HepG2 (cell line): Measurements from ENCODE around the gene SAMD14. TPM values are rescaled to one million over a fixed set of nuclear protein-coding genes. Genes with fewer than 3 reads are reported as not detected.

ENCODE experiments used
- AGO1 ChIP-seq: fragments of 200-400 bp; formaldehyde crosslinking; IDR thresholded peaks from 2 replicates; pipeline ENCODE4 v1.6.1; 2017; ENCODE audit warnings: mild to moderate bottlenecking, low read depth, low read length, moderate library complexity; ENCODE audit not compliant: poor library complexity, severe bottlenecking
- EZH2 ChIP-seq: conservative IDR thresholded peaks from 2 replicates; pipeline ENCODE4 v1.6.1; 2012; ENCODE audit warnings: mild to moderate bottlenecking, low read depth, low read length, moderate library complexity
- FOXA3 ChIP-seq: IDR thresholded peaks from 2 replicates; pipeline ENCODE4 v1.6.1; 2016; ENCODE audit warnings: missing genetic modification reagents, missing compliant biosample characterization
- JDP2 ChIP-seq: sonication (generic); formaldehyde crosslinking; IDR thresholded peaks from 2 replicates; pipeline ENCODE4 v1.8.1; 2022; ENCODE audit warnings: missing genetic modification reagents, borderline replicate concordance
- MZF1 ChIP-seq: sonication (generic); formaldehyde crosslinking; IDR thresholded peaks from 2 replicates; pipeline ENCODE4 v1.8.1; 2023; ENCODE audit warnings: mild to moderate bottlenecking, missing genetic modification reagents, borderline replicate concordance
- NKX3-1 ChIP-seq: sonication (generic); formaldehyde crosslinking; IDR thresholded peaks from 2 replicates; pipeline ENCODE4 v1.5.0; 2020; ENCODE audit warnings: missing genetic modification reagents
- NRL ChIP-seq: sonication (generic); formaldehyde crosslinking; IDR thresholded peaks from 2 replicates; pipeline ENCODE4 v1.5.0; 2020; ENCODE audit warnings: missing genetic modification reagents, mild to moderate bottlenecking, moderate library complexity, borderline replicate concordance
- SMARCC2 ChIP-seq: fragments of 450-650 bp; IDR thresholded peaks from 2 replicates; pipeline ENCODE4 v1.6.1; 2017; ENCODE audit warnings: antibody characterized with exemption, mild to moderate bottlenecking
- TARDBP ChIP-seq: sonication (generic); formaldehyde crosslinking; IDR thresholded peaks from 2 replicates; pipeline ENCODE4 v1.8.0; 2022; ENCODE audit warnings: mild to moderate bottlenecking, missing genetic modification reagents
- ZFP1 ChIP-seq: IDR thresholded peaks from 2 replicates; pipeline ENCODE4 v1.6.1; 2016
- ZFP36 ChIP-seq: fragments of 150-350 bp; IDR thresholded peaks from 2 replicates; pipeline ENCODE4 v1.6.1; 2018; ENCODE audit warnings: borderline replicate concordance, low read length, low read depth; ENCODE audit not compliant: partially characterized antibody
- ZNF484 ChIP-seq: sonication (generic); formaldehyde crosslinking; IDR thresholded peaks from 2 replicates; pipeline ENCODE4 v1.5.1; 2020; ENCODE audit warnings: mild to moderate bottlenecking, low read depth, missing genetic modification reagents, borderline replicate concordance
- ZSCAN31 ChIP-seq: sonication (generic); formaldehyde crosslinking; IDR thresholded peaks from 2 replicates; pipeline ENCODE4 v1.5.0; 2020; ENCODE audit warnings: low read depth, mild to moderate bottlenecking, missing genetic modification reagents
- polyA plus RNA-seq, 8 experiments: library from polyadenylated mRNA; depleted of rRNA in 3 of 8; stranded (reverse) in 7 of 8; unstranded in 1 of 8; fragments of >200 nt; fragmentation: Illumina TruSeq in 4 of 8; extraction: Trizol in 4 of 8; gene quantifications; 2 replicates each; pipeline versions ENCODE4 v1.2.1 to v1.2.3, GENCODE V29; 2011 to 2016; ENCODE audit warnings: low read depth in 4 of 8, missing spikeins in 1 of 8, mixed read lengths in 1 of 8; ENCODE audit not compliant: insufficient read depth in 1 of 8
- total RNA-seq, 5 experiments: library from RNA; depleted of rRNA; stranded (reverse); fragments of >200 nt; fragmentation: Illumina TruSeq; extraction: Trizol; gene quantifications; 2 replicates each; pipeline ENCODE4 v1.2.3, GENCODE V29; 2016; ENCODE audit warnings: low read depth in 1 of 5
- TF ChIP-seq, protein P1 (sequence below): sonication (generic); formaldehyde crosslinking; IDR thresholded peaks from 2 replicates; pipeline ENCODE4 v1.9.0; 2022; ENCODE audit warnings: low read depth, missing genetic modification reagents
- TF ChIP-seq, protein P2 (sequence below): sonication (generic); formaldehyde crosslinking; IDR thresholded peaks from 2 replicates; pipeline ENCODE4 v1.9.0; 2021; ENCODE audit warnings: missing genetic modification reagents, borderline replicate concordance
- TF ChIP-seq, protein P3 (sequence below): sonication (generic); formaldehyde crosslinking; conservative IDR thresholded peaks from 2 replicates; pipeline ENCODE4 v1.5.0; 2020; ENCODE audit warnings: missing genetic modification reagents
- TF ChIP-seq, protein P4 (sequence below): sonication (generic); formaldehyde crosslinking; IDR thresholded peaks from 2 replicates; pipeline ENCODE4 v1.4.0; 2020; ENCODE audit warnings: missing genetic modification reagents, low read depth, mild to moderate bottlenecking, borderline replicate concordance
- TF ChIP-seq, protein P5 (sequence below): sonication (generic); formaldehyde crosslinking; IDR thresholded peaks from 2 replicates; pipeline ENCODE4 v1.5.0; 2020; ENCODE audit warnings: mild to moderate bottlenecking, missing genetic modification reagents

SAMD14 gene
- total and polyA plus RNA-seq, 2 of the 13 experiments (the other 11 are each of a cell fraction or from before 2014, with no cell fraction given): 0.07 to 0.22 TPM

DNA sequence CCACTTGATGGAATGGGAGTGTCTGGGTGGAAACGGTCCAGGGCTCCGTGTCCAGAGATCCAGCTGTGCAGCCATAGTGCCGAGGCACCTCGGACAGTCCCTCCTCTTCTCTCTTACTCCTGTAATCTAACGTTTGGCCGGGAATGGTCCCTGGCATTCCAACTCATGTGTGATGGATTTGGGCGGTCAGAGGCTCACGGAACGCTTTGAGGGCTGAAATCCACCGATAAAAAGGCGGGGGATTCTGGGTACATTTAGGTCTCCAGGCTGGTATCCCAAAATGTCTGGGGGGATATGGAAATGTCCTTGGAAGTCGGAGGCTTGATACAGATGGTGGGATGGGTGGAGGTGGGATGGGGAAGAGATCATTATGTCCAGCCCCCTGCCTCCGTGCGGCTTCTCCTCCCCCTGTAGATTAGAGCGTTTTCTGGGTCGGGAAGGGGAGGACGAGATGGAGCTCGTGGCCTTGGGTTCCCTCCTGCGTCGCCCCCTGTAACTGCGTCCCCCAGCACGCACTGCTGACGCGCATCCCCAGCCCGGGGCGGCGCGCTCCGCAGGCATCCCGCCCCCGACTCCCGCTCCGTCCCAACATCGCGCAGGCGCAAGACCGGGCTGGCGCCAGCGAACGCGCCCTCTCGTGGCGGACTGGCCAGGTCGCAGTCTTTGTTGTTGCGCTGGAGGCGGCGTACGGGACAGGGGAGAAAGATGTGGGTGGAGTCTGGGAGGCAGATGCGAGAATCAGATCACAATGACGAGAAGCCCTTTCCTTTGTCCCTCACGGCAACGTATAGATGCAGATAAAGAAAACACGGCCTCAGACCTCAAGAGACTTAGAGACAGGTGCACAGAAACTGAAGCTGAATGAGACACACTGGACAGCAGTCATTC lies 31.3 kb upstream of the SAMD14 start (continued):
- TF ChIP-seq, protein P1, sequence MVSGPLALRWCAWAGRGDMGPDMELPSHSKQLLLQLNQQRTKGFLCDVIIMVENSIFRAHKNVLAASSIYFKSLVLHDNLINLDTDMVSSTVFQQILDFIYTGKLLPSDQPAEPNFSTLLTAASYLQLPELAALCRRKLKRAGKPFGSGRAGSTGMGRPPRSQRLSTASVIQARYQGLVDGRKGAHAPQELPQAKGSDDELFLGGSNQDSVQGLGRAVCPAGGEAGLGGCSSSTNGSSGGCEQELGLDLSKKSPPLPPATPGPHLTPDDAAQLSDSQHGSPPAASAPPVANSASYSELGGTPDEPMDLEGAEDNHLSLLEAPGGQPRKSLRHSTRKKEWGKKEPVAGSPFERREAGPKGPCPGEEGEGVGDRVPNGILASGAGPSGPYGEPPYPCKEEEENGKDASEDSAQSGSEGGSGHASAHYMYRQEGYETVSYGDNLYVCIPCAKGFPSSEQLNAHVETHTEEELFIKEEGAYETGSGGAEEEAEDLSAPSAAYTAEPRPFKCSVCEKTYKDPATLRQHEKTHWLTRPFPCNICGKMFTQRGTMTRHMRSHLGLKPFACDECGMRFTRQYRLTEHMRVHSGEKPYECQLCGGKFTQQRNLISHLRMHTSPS (CRISPR knock-in tag): 0 out of 2 replicates have a peak, but pooled peaks have one; percentile 30
- TF ChIP-seq, protein P2, sequence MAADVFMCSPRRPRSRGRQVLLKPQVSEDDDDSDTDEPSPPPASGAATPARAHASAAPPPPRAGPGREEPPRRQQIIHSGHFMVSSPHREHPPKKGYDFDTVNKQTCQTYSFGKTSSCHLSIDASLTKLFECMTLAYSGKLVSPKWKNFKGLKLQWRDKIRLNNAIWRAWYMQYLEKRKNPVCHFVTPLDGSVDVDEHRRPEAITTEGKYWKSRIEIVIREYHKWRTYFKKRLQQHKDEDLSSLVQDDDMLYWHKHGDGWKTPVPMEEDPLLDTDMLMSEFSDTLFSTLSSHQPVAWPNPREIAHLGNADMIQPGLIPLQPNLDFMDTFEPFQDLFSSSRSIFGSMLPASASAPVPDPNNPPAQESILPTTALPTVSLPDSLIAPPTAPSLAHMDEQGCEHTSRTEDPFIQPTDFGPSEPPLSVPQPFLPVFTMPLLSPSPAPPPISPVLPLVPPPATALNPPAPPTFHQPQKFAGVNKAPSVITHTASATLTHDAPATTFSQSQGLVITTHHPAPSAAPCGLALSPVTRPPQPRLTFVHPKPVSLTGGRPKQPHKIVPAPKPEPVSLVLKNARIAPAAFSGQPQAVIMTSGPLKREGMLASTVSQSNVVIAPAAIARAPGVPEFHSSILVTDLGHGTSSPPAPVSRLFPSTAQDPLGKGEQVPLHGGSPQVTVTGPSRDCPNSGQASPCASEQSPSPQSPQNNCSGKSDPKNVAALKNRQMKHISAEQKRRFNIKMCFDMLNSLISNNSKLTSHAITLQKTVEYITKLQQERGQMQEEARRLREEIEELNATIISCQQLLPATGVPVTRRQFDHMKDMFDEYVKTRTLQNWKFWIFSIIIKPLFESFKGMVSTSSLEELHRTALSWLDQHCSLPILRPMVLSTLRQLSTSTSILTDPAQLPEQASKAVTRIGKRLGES (CRISPR knock-in tag): no peak
- TF ChIP-seq FOXA3 (CRISPR knock-in tag): peak; percentile 53; the same call in 1 of the 2 replicates
- no peak for TF ChIP-seq EZH2
- TF ChIP-seq, protein P3, sequence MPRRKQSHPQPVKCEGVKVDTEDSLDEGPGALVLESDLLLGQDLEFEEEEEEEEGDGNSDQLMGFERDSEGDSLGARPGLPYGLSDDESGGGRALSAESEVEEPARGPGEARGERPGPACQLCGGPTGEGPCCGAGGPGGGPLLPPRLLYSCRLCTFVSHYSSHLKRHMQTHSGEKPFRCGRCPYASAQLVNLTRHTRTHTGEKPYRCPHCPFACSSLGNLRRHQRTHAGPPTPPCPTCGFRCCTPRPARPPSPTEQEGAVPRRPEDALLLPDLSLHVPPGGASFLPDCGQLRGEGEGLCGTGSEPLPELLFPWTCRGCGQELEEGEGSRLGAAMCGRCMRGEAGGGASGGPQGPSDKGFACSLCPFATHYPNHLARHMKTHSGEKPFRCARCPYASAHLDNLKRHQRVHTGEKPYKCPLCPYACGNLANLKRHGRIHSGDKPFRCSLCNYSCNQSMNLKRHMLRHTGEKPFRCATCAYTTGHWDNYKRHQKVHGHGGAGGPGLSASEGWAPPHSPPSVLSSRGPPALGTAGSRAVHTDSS: no peak
- no peak for TF ChIP-seq NKX3-1 (CRISPR knock-in tag)
- TF ChIP-seq, protein P4, sequence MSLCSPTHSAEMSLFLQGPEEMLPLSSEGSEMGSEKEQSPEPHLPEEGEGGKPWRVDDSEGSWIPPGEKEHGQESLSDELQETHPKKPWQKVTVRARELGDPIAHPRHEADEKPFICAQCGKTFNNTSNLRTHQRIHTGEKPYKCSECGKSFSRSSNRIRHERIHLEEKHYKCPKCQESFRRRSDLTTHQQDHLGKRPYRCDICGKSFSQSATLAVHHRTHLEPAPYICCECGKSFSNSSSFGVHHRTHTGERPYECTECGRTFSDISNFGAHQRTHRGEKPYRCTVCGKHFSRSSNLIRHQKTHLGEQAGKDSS: peak; percentile 88; the same call in 1 of the 2 replicates
- TF ChIP-seq SMARCC2: no peak
- no peak for TF ChIP-seq TARDBP (CRISPR knock-in tag)
- TF ChIP-seq ZNF484 (CRISPR knock-in tag): no peak
- peak; percentile 66 for TF ChIP-seq AGO1
- TF ChIP-seq JDP2 (CRISPR knock-in tag): no peak
- no peak for TF ChIP-seq MZF1 (CRISPR knock-in tag)
- peak; percentile 35; the same call in 1 of the 2 replicates for TF ChIP-seq ZSCAN31 (CRISPR knock-in tag)
- TF ChIP-seq, protein P5, sequence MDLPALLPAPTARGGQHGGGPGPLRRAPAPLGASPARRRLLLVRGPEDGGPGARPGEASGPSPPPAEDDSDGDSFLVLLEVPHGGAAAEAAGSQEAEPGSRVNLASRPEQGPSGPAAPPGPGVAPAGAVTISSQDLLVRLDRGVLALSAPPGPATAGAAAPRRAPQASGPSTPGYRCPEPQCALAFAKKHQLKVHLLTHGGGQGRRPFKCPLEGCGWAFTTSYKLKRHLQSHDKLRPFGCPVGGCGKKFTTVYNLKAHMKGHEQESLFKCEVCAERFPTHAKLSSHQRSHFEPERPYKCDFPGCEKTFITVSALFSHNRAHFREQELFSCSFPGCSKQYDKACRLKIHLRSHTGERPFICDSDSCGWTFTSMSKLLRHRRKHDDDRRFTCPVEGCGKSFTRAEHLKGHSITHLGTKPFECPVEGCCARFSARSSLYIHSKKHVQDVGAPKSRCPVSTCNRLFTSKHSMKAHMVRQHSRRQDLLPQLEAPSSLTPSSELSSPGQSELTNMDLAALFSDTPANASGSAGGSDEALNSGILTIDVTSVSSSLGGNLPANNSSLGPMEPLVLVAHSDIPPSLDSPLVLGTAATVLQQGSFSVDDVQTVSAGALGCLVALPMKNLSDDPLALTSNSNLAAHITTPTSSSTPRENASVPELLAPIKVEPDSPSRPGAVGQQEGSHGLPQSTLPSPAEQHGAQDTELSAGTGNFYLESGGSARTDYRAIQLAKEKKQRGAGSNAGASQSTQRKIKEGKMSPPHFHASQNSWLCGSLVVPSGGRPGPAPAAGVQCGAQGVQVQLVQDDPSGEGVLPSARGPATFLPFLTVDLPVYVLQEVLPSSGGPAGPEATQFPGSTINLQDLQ (CRISPR knock-in tag): no peak
- peak; percentile 7 for TF ChIP-seq ZFP36
- no peak for TF ChIP-seq ZFP1 (CRISPR knock-in tag)
- TF ChIP-seq NRL (CRISPR knock-in tag): no peak; the same call in 1 of the 2 replicates
